HEK293T (cell line): ENCODE measurements around the gene GFI1.

Source experiments
- ARNT ChIP-seq: fragments of 450-650 bp; IDR thresholded peaks from 2 replicates; pipeline ENCODE4 v1.6.1; 2017; ENCODE audit warnings: mild to moderate bottlenecking
- BHLHE40 ChIP-seq: fragments of 450-650 bp; IDR thresholded peaks from 2 replicates; pipeline ENCODE4 v1.6.1; 2016; ENCODE audit warnings: mild to moderate bottlenecking, moderate library complexity, borderline replicate concordance
- FOXA1 ChIP-seq: fragments of 450-650 bp; IDR thresholded peaks from 2 replicates; pipeline ENCODE4 v1.6.1; 2016; ENCODE audit warnings: mild to moderate bottlenecking
- FOXK2 ChIP-seq: fragments of 450-650 bp; IDR thresholded peaks from 2 replicates; pipeline ENCODE4 v1.6.1; 2016; ENCODE audit warnings: mild to moderate bottlenecking
- FOXM1 ChIP-seq: fragments of 450-650 bp; IDR thresholded peaks from 2 replicates; pipeline ENCODE4 v1.6.1; 2017; ENCODE audit warnings: mild to moderate bottlenecking, borderline replicate concordance
- HDGF ChIP-seq: fragments of 450-650 bp; IDR thresholded peaks from 2 replicates; pipeline ENCODE4 v1.6.1; 2017; ENCODE audit warnings: antibody characterized with exemption, borderline replicate concordance
- LEF1 ChIP-seq: fragments of 450-650 bp; IDR thresholded peaks from 2 replicates; pipeline ENCODE4 v1.6.1; 2017; ENCODE audit warnings: mild to moderate bottlenecking, borderline replicate concordance
- SP1 ChIP-seq: fragments of 450-650 bp; IDR thresholded peaks from 2 replicates; pipeline ENCODE4 v1.6.1; 2017
- SUZ12 ChIP-seq: fragments of 450-650 bp; IDR thresholded peaks from 2 replicates; pipeline ENCODE4 v1.6.1; 2016; ENCODE audit warnings: mild to moderate bottlenecking
- TARDBP ChIP-seq: fragments of 450-650 bp; IDR thresholded peaks from 2 replicates; pipeline ENCODE4 v1.6.1; 2016
- ZNF384 ChIP-seq: fragments of 450-650 bp; IDR thresholded peaks from 2 replicates; pipeline ENCODE4 v1.6.1; 2016

DNA sequence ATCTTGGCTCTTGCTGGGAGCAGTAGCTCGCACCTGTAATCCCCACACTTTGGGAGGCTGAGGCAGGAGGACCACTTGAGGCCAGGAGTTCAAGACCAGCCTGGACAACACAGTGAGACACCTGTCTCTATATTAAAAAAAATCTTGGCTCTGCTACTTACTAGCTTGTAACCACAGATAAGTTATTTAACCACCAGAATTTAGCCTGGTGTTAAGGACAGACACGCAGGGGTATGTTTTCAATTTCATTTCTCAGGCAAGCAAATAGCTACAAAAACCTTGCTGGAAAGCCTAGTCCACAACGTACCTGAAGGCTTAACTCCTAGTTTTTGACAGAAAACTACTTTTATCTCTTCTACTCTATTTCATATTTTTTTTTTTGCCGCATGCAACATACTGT, 24.8 kb upstream of the GFI1 start:
- TF ChIP-seq TARDBP (no peak), SUZ12 (no peak), FOXK2 (no peak), FOXA1 (no peak), ZNF384 (no peak), ARNT (no peak), FOXM1 (no peak), BHLHE40 (no peak), SP1 (no peak), LEF1 (no peak), HDGF (no peak)
